DND-41 (cell line): ENCODE data around the gene CACNA2D1.

Source experiments
- EZH2 ChIP-seq: IDR thresholded peaks from 3 replicates; pipeline ENCODE4 v1.6.1; 2012; ENCODE audit warnings: borderline replicate concordance, low read depth, mild to moderate bottlenecking, moderate library complexity, low read length, inconsistent platforms; ENCODE audit not compliant: severe bottlenecking
- TF ChIP-seq, protein P1 (sequence below): IDR thresholded peaks from 2 replicates; pipeline ENCODE4 v1.5.1; 2012; ENCODE audit warnings: borderline replicate concordance, low read length, moderate library complexity, mild to moderate bottlenecking; ENCODE audit not compliant: poor library complexity, severe bottlenecking; ENCODE audit errors: extremely low read depth

DNA sequence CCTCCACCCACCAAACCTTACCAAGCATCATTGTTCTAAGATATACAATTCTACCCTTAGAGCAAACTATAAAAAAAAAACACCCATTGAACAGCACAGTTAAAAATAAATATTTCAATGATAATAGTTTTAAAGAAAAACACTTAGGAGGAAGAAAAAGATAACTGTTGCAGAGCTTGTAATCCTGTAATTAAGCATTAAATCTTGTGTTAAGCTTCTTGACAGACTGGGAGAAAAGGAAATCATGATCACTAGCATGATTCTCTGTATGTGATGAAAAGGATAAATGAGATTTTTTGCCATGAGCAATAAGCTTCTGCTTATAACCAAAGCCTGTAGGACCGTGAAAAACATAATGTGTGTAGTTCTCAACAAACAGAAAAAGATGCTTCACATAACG, 289.8 kb downstream of the CACNA2D1 start:
- TF ChIP-seq, protein P1, sequence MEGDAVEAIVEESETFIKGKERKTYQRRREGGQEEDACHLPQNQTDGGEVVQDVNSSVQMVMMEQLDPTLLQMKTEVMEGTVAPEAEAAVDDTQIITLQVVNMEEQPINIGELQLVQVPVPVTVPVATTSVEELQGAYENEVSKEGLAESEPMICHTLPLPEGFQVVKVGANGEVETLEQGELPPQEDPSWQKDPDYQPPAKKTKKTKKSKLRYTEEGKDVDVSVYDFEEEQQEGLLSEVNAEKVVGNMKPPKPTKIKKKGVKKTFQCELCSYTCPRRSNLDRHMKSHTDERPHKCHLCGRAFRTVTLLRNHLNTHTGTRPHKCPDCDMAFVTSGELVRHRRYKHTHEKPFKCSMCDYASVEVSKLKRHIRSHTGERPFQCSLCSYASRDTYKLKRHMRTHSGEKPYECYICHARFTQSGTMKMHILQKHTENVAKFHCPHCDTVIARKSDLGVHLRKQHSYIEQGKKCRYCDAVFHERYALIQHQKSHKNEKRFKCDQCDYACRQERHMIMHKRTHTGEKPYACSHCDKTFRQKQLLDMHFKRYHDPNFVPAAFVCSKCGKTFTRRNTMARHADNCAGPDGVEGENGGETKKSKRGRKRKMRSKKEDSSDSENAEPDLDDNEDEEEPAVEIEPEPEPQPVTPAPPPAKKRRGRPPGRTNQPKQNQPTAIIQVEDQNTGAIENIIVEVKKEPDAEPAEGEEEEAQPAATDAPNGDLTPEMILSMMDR = no peak
- no peak for TF ChIP-seq EZH2
